ENCODE data around the gene CPB1. TPM values are rescaled to one million over a fixed set of nuclear protein-coding genes. Genes with fewer than 3 reads are reported as not detected.

CPB1 gene
- total and polyA plus RNA-seq, 2 of the 8 experiments (the other 6 are each of a cell fraction or from before 2014, with no cell fraction given): not detected

GRCh38 chr3:148778926-148779325 is 48.7 kb upstream of the CPB1 start:
- Histone ChIP-seq H3K36me3 (ENCODE audit: control insufficient read depth in 2 of 4, insufficient read depth in 4 of 4, low read length in 3 of 4) (no peaks in the 10 kb centered on the region), H3K4me2 (ENCODE audit: insufficient read depth in 1 of 2, low read depth in 2 of 2, low read length in 2 of 2) (no peak overlapping the region), H2BK5ac (ENCODE audit: low read depth, low read length) (no peak overlapping the region), H3K27ac (ENCODE audit: low read depth, low read length) (no peak overlapping the region), H3K14ac (ENCODE audit: insufficient read length) (no peak overlapping the region), H2BK120ac (replicated peaks; ENCODE audit: low read depth, low read length) (no peak overlapping the region), H3K27me3 (replicated peaks in 1 of 4; ENCODE audit: control insufficient read depth in 3 of 4, extremely low read depth in 1 of 4, insufficient read depth in 3 of 4, low read length in 3 of 4) (no peaks in the 10 kb centered on the region), H3K79me2 (ENCODE audit: control insufficient read depth in 1 of 2, insufficient read depth in 2 of 2, low read length in 2 of 2) (no peaks in the 10 kb centered on the region), H3K79me1 (ENCODE audit: low read depth, low read length) (no peaks in the 10 kb centered on the region), H4K20me1 (replicated peaks in 1 of 2; ENCODE audit: control insufficient read depth in 1 of 2, insufficient read depth in 2 of 2, low read length in 2 of 2) (no peaks in the 10 kb centered on the region), H2AK5ac (ENCODE audit: low read depth, low read length) (no peak overlapping the region), H2AFZ (ENCODE audit: low read length) (no peak overlapping the region), H2BK12ac (ENCODE audit: low read depth, low read length) (no peak overlapping the region), H3K9ac (replicated peaks in 1 of 4; ENCODE audit: extremely low read depth in 1 of 4, low read depth in 3 of 4, low read length in 3 of 4) (no peak overlapping the region), H3K18ac (ENCODE audit: extremely low read depth, low read length) (no peak overlapping the region), H4K91ac (replicated peaks; ENCODE audit: insufficient read length, low read length) (no peak overlapping the region), H3K4ac (replicated peaks; ENCODE audit: insufficient read length, low read depth, low read length) (no peak overlapping the region), H3K23me2 (ENCODE audit: low read depth, low read length) (no peaks in the 10 kb centered on the region), H3K23ac (ENCODE audit: insufficient read length) (no peak overlapping the region), H3K9me3 (ENCODE audit: insufficient read depth in 2 of 2, low read depth in 1 of 2, low read length in 1 of 2) (no peaks in the 10 kb centered on the region), H2BK15ac (ENCODE audit: low read length) (no peak overlapping the region), H4K8ac (ENCODE audit: extremely low read depth, insufficient read depth, low read length) (no peak overlapping the region), H3K56ac (replicated peaks; ENCODE audit: insufficient read length, low read depth, low read length) (no peak overlapping the region), H4K5ac (ENCODE audit: insufficient read length, low read depth, low read length) (no peak overlapping the region), H3K4me1 (replicated peaks in 1 of 4; ENCODE audit: control insufficient read depth in 3 of 4, insufficient read depth in 4 of 4, low read length in 3 of 4) (no peaks in the 10 kb centered on the region), H2BK20ac (ENCODE audit: low read length) (no peak overlapping the region), H3K4me3 (ENCODE audit: extremely low read depth in 1 of 4, insufficient read depth in 2 of 4, low read depth in 3 of 4, low read length in 4 of 4) (no peak overlapping the region)
- DNase-seq (ENCODE audit: low read depth in 1 of 2, low spot score in 2 of 2) (no peak), FAIRE-seq (no peak)
- 79% methylated on average over 3 of the region's 3 CpGs; no CpG with 5 or more reads in 1 of the 2 experiments for WGBS, 2 experiments (ENCODE audit: extremely low coverage in 1 of 2, insufficient coverage in 1 of 2, insufficient read length in 1 of 2, insufficient replicate concordance in 2 of 2, low coverage in 1 of 2, low lambda C conversion rate in 2 of 2, missing lambda C conversion rate in 1 of 2)
- ChIA-PET CTCF (ENCODE audit: partially characterized antibody) (interaction anchor here (0.6 kb wide), 1 partner anchor 83 kb away, joined by 4 read pairs; no protein-coding TSS in a partner anchor), POLR2A (ENCODE audit: partially characterized antibody) (no interaction called here)
- TF ChIP-seq TAF7 (optimal IDR thresholded peaks at IDR 0.05; ENCODE audit: borderline replicate concordance, low read depth, low read length): no peak
- TF ChIP-seq RXRA (IDR thresholded peaks at IDR 0.05; ENCODE audit: insufficient read depth, low read depth, low read length): no peak
- TF ChIP-seq POLR2AphosphoS5 (IDR thresholded peaks at IDR 0.05; ENCODE audit: low read depth, low read length): no peak
- TF ChIP-seq ATF2 (IDR thresholded peaks at IDR 0.05; ENCODE audit: low read length): no peak
- no peak for TF ChIP-seq CBX8 (IDR thresholded peaks at IDR 0.05; ENCODE audit: borderline replicate concordance, low read depth, low read length)
